ENCODE data around the gene PHOSPHO1.

PHOSPHO1 gene

DNA sequence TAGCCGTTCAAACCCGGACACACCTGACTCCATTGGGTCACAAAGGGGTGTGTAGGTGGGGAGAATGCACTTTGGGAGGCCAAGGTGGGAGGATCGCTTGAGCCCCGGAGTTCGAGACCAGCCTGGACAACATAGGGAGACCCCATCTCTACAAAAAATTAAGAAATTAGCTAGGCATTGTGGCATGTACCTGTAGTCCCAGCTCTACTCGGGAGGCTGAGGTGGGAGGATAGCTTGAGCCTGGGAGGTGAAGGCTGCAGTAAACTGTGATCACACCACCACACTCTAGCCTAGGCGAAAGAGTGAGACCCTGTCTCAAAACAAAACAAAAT lies 942 bp upstream of the PHOSPHO1 start:
- no peak for DNase-seq (ENCODE audit: low read depth)
- H3K4me3 ChIP-seq (ENCODE audit: low read depth, low read length) = no peak overlapping the region
- TF ChIP-seq, protein P1, sequence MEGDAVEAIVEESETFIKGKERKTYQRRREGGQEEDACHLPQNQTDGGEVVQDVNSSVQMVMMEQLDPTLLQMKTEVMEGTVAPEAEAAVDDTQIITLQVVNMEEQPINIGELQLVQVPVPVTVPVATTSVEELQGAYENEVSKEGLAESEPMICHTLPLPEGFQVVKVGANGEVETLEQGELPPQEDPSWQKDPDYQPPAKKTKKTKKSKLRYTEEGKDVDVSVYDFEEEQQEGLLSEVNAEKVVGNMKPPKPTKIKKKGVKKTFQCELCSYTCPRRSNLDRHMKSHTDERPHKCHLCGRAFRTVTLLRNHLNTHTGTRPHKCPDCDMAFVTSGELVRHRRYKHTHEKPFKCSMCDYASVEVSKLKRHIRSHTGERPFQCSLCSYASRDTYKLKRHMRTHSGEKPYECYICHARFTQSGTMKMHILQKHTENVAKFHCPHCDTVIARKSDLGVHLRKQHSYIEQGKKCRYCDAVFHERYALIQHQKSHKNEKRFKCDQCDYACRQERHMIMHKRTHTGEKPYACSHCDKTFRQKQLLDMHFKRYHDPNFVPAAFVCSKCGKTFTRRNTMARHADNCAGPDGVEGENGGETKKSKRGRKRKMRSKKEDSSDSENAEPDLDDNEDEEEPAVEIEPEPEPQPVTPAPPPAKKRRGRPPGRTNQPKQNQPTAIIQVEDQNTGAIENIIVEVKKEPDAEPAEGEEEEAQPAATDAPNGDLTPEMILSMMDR (conservative IDR thresholded peaks at IDR 0.05; ENCODE audit: low read depth, low read length) = no peak

DNA sequence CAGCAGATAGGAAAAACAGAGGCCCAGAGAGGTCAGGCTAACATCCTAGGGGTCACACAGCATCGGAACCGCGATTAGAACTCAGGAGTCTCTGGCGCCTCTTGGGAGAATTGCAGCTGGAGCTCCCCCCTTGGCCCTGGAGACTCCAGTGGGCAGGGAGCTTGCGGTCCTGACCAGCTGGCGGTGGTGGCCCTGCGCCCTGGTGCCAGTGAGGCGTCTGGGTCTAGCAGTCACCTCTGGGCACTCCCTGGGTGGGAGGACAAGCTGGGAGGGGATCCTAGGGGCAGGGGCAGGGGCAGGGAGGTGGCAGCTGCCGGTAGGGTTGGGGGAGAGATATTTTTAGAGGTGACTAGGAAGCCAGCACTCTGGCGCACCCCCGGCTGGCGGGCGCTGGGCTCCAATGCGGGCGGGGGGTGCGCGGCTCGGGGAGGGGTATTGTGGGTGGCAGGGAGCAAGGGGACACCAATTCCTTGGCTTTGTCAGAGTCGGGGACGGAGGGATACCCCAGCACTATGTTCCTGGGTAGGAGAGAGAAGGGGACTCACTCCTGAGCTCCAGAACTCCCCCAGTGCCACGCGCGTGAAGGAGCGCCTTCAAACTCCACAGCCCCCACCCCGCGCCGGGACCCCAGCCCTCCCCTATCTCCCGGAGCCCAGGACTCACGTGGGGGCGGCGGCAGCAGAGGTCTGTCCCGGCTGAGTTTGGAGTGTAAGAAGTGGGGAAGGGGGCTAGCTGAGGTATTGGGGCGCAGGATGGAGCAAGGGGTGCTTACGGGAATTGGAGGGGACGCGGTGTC lies 584 bp downstream of the PHOSPHO1 start:
- DNase-seq (ENCODE audit: low read depth) = no peak
- TF ChIP-seq, protein P1 (conservative IDR thresholded peaks at IDR 0.05; ENCODE audit: low read depth, low read length) = no peak
- H3K4me3 ChIP-seq (ENCODE audit: low read depth, low read length) = peak overlapping the region; percentile 85

DNA sequence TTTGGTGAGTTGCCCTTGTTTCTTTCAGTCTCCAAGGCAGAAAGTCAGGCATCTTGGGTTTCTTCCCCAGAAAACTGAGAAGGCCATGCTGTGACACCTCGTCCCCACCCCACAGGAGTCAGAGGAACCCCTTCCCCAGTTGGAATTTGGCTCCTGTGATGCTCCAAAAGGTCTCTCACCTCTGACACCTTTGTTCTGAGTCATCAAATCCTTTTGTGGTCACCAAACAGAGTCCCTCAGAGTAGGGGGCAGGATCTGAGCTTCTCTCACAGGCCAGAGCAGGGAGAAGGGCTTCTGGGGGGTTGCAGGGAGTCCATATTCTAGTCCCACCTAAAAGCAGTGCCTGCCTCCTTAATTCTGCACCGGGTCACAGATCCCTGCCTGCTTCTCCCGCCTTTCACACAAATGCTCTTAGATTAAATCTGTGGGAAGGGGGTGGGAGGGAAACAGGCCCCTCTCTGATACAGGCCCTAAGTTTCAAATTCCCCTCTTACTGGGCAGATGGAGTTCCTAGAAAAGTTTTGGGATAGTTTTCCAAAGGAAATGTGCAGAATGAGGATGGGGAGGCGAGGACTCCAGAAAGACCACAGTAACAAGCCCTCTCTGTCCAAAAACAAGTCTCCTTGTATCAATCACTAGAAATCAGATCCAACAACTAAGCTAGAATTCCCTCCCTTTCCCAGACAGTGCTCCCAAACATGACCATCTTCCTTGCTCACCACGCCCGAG lies 1.3 kb downstream of the PHOSPHO1 start:
- no peak for DNase-seq (ENCODE audit: low read depth)
- TF ChIP-seq, protein P1 (conservative IDR thresholded peaks at IDR 0.05; ENCODE audit: low read depth, low read length) = no peak
- no peak overlapping the region for H3K4me3 ChIP-seq (ENCODE audit: low read depth, low read length)

DNA sequence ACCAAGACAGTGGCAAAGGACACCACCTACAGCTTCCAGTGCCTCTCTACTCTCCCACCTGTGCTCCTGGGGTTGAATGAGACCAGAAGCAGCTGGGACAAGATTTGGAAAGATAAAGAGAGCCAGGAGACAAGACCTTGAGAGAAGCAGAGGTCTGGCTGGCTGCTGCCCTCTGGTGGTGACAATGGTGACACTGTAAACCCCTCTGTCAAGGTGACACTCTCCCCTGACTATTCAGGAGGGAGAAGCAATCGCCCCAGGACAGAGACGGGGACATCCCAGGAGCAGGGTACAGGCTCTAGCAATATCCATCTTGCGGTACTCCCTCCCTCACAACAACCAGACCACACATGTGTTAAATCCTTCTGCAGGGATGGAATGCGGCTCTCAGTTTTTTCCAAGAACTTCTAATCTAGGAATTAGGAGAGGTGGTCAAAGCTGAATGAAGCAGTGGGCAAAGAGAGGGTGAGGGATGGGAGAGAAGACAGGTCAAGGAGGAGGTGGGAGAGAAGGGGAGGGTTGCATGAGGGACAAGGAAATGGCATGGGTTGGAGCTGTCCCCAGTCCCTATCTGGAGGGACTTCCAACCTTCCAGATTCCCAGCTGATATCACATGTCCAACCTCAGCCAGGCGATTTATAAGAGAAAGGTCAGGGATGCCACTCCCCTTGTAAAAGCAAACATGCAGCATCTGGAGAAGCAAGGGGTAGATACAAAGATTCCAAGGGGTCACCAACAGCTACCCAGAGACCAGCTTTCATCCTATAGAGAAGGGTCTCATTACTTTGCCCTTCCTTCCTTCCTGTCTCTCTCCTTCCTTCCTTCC lies 2.9 kb downstream of the PHOSPHO1 start:
- H3K4me3 ChIP-seq (ENCODE audit: low read depth, low read length) = no peak overlapping the region
- TF ChIP-seq, protein P1 (conservative IDR thresholded peaks at IDR 0.05; ENCODE audit: low read depth, low read length) = peak; percentile 87
- DNase-seq (ENCODE audit: low read depth) = peak; percentile 77

DNA sequence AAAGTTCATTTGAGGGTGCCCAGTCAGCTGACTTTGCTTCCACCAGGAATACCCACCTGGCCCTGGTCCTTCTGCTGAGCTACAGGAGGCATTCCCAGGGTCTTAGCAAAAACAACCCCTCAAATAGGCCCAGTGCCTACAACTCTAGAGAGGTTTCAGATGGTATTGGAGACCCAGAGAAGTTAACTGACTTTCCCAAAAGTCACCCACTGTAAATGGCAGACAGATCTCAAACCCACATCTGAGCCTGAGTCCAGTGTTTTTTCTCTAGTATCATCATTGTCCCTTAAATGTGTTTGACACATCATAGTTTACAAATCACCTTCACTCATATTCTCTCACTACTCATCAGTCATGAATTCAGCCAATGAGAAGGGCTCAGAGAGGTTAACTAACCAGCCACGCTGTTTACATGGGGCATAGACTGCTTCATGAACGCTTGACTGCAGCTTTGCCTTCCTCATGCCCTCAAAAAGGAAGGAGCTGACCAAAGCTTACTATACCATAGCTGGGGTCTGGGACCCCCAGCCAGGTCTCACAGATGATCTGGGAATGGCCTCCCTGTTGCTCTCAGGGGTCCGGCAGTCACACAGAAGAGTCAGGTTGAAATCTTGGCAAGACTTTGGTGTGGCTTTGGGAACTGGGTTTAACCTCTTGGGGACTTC lies 3.7 kb downstream of the PHOSPHO1 start:
- TF ChIP-seq, protein P1 (conservative IDR thresholded peaks at IDR 0.05; ENCODE audit: low read depth, low read length) = no peak
- H3K4me3 ChIP-seq (ENCODE audit: low read depth, low read length) = no peak overlapping the region
- no peak for DNase-seq (ENCODE audit: low read depth)

DNA sequence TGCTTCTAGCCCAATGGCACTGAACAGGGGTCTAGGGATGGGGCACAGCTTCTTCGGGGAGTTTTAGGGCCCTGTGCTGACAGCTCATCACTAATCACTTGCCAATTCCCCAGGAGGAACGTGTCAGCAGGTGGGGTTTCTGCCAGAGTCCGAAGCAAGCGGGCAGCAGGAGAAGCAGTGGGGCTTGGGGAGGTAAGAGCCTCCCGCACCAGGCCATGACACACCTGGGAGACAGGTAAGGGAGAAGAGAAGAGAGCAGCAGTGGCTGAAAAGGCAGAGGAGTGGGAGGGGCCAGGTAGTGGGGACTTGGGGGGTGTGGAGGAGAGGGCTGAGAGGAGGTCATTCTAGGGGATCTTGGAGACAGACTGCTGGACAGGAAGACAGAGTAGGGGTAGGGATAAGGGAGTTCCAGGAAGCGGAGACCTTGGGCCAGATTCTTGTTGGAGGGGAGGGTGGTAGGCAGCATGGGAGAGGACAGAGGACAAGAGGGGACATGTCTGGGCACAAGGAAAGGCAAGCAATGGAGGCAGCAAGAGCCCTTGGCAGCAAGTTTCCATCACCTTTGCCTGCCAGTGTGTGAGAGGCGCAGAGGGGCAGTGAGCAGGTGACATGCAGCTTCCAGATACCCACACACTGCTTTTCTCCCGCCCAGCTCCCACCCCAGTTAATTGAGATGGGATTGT lies 4.9 kb downstream of the PHOSPHO1 start:
- TF ChIP-seq, protein P1 (conservative IDR thresholded peaks at IDR 0.05; ENCODE audit: low read depth, low read length) = no peak
- DNase-seq (ENCODE audit: low read depth) = no peak
- no peak overlapping the region for H3K4me3 ChIP-seq (ENCODE audit: low read depth, low read length)

Data from choroid plexus epithelial cell (primary cell).